Measurements from ENCODE around the gene SULT2B1. TPM values are rescaled to one million over a fixed set of nuclear protein-coding genes. Genes with fewer than 3 reads are reported as not detected.
"Not testable (repeated sequence)": the region's sequence is repeated elsewhere in the genome, so short reads cannot be mapped to it uniquely, and the experiment has no call there.

SULT2B1 gene
- polyA plus RNA-seq, 1 experiment = 0.12 TPM

- CTCF ChIA-PET = no interaction called here
- no peaks in the 10 kb centered on the region; the same call in 1 of the 2 replicates for H3K9me3 ChIP-seq (ENCODE audit: control insufficient read depth, insufficient read depth, low read length)
- DNase-seq (ENCODE audit: low read depth, low spot score) = no peak
- H3K27ac ChIP-seq (ENCODE audit: low read depth, low read length) = no peak overlapping the region
- peaks cover 15% of the 10 kb centered on the region for H3K27me3 ChIP-seq (ENCODE audit: control insufficient read depth, insufficient read depth, low read length)
- POLR2A ChIA-PET = interaction anchor here (0.6 kb wide), 1 partner anchor 65 kb away, joined by 4 read pairs; no protein-coding TSS in a partner anchor
- H3K4me3 ChIP-seq (ENCODE audit: low read depth, low read length) = no peak overlapping the region
- TF ChIP-seq CTCF (IDR thresholded peaks at IDR 0.05; ENCODE audit: low read depth, low read length) = no peak
Observed at GRCh38 chr19:48516536-48516935, 35.4 kb upstream of the SULT2B1 start.

- Histone ChIP-seq H3K4me3 (ENCODE audit: low read depth, low read length) (no peak overlapping the region), H3K27me3 (ENCODE audit: control insufficient read depth, insufficient read depth, low read length) (peaks cover 3% of the 10 kb centered on the region), H3K9me3 (ENCODE audit: control insufficient read depth, insufficient read depth, low read length) (no peaks in the 10 kb centered on the region; the same call in 1 of the 2 replicates), H3K27ac (ENCODE audit: low read depth, low read length) (no peak overlapping the region)
- no peak for DNase-seq (ENCODE audit: low read depth, low spot score)
- TF ChIP-seq CTCF (IDR thresholded peaks at IDR 0.05; ENCODE audit: low read depth, low read length) = no peak
- CTCF ChIA-PET = interaction anchor here (0.7 to 1.1 kb wide), 2 partner anchors 12 to 71 kb away, joined by 3 read pairs; no protein-coding TSS in a partner anchor
- POLR2A ChIA-PET = interaction anchor here (0.7 kb wide), 1 partner anchor 28 kb away, joined by 5 read pairs; no protein-coding TSS in a partner anchor
Observed at GRCh38 chr19:48518207-48518606, 33.8 kb upstream of the SULT2B1 start.

- CTCF ChIA-PET = interaction anchor here (0.6 kb wide), 1 partner anchor 89 kb away, joined by 3 read pairs; no protein-coding TSS in a partner anchor
- POLR2A ChIA-PET = not testable (repeated sequence)
Observed at GRCh38 chr19:48519426-48519825, 32.5 kb upstream of the SULT2B1 start.

GRCh38 chr19:48520134-48520533 lies 31.8 kb upstream of the SULT2B1 start:
- TF ChIP-seq CTCF (IDR thresholded peaks at IDR 0.05; ENCODE audit: low read depth, low read length) = no peak
- CTCF ChIA-PET = interaction anchor here (0.6 kb wide), 2 partner anchors 88 to 198 kb away, joined by 3 to 6 read pairs; a partner anchor contains a TSS
- no peak for DNase-seq (ENCODE audit: low read depth, low spot score)
- H3K4me3 ChIP-seq (ENCODE audit: low read depth, low read length) = no peak overlapping the region
- H3K27me3 ChIP-seq (ENCODE audit: control insufficient read depth, insufficient read depth, low read length) = peaks cover 3% of the 10 kb centered on the region
- peaks cover 8% of the 10 kb centered on the region for H3K9me3 ChIP-seq (ENCODE audit: control insufficient read depth, insufficient read depth, low read length)
- H3K27ac ChIP-seq (ENCODE audit: low read depth, low read length) = no peak overlapping the region
- POLR2A ChIA-PET = interaction anchor here (0.6 kb wide), 1 partner anchor 35 kb away, joined by 3 read pairs; no protein-coding TSS in a partner anchor

More at GRCh38 chr19:48519426-48519825, 32.5 kb upstream of the SULT2B1 start:
- not testable (repeated sequence) for H3K9me3 ChIP-seq (ENCODE audit: control insufficient read depth, insufficient read depth, low read length); H3K4me3 ChIP-seq (ENCODE audit: low read depth, low read length); H3K27me3 ChIP-seq (ENCODE audit: control insufficient read depth, insufficient read depth, low read length); H3K27ac ChIP-seq (ENCODE audit: low read depth, low read length); DNase-seq (ENCODE audit: low read depth, low spot score)

- peaks cover 3% of the 10 kb centered on the region for H3K27me3 ChIP-seq (ENCODE audit: control insufficient read depth, insufficient read depth, low read length)
- H3K9me3 ChIP-seq (ENCODE audit: control insufficient read depth, insufficient read depth, low read length) = peaks cover 25% of the 10 kb centered on the region
- POLR2A ChIA-PET = interaction anchor here (0.6 kb wide), 1 partner anchor 132 kb away, joined by 4 read pairs; no protein-coding TSS in a partner anchor
- H3K27ac ChIP-seq (ENCODE audit: low read depth, low read length) = no peak overlapping the region
- no peak for DNase-seq (ENCODE audit: low read depth, low spot score)
- CTCF ChIA-PET = interaction anchor here (1.0 kb wide), 1 partner anchor 18 kb away, joined by 3 read pairs; no protein-coding TSS in a partner anchor
- TF ChIP-seq CTCF (IDR thresholded peaks at IDR 0.05; ENCODE audit: low read depth, low read length) = no peak
- H3K4me3 ChIP-seq (ENCODE audit: low read depth, low read length) = no peak overlapping the region
Observed at GRCh38 chr19:48524221-48524620, 27.8 kb upstream of the SULT2B1 start.
